H1 (cell line): ENCODE results near the gene GALNT9. TPM values are rescaled to one million over a fixed set of nuclear protein-coding genes. Genes with fewer than 3 reads are reported as not detected.

Experiments
- KDM5A ChIP-seq: fragments of 200-600 bp; IDR thresholded peaks from 2 replicates; pipeline ENCODE4 v1.7.1; 2012; ENCODE audit warnings: mild to moderate bottlenecking, low read length, inconsistent platforms, mixed read lengths
- polyA plus RNA-seq, 7 experiments: library from polyadenylated mRNA; depleted of rRNA in 3 of 7; stranded (reverse) in 5 of 7; unstranded in 2 of 7; fragments of >200 nt in 5 of 7; fragments of 200-250 nt in 2 of 7; gene quantifications; 1 replicate in 5 of 7; 2 replicates in 1 of 7; 4 replicates in 1 of 7; pipeline versions ENCODE4 v1.2.1 to v1.2.3, GENCODE V29; 2011 to 2013; ENCODE audit warnings: missing spikeins in 2 of 7, mixed read lengths in 2 of 7
- total RNA-seq: library from RNA; stranded (reverse); fragmentation: NEBNext Ultra II Directional; extraction: Animal tissue kit (Norgen Biotek cat#: 25700); gene quantifications from 2 replicates; pipeline ENCODE4 v1.2.1, GENCODE V29; 2021

GALNT9 gene
- total and polyA plus RNA-seq, 2 of the 8 experiments (the other 6 are each of a cell fraction or from before 2014, with no cell fraction given) = 2.0 to 3.6 TPM

GRCh38 chr12:132214161-132214476, 115.3 kb downstream of the GALNT9 start (continued):
- TF ChIP-seq KDM5A = no peak
